ENCODE measurements around the gene WWC1.

The WWC1 gene

DNA sequence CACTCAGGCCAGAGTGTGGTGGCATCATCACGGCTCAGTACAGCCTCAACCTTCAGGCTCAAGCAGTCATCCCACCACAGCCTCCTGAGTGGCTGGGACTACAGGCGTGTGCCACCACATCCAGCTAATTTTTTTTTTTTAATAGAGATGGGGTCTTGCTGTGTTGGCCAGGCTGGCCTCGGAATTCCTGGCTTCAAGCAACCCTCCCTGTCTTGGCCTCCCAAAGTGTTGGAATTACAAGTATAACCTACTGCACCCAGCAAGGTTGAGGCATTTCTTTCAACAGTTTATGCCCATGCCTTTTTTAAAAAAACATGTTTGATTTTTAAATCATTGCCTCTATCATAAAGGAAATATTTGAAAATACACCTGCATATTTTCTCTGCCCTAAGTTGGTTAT lies 197.6 kb downstream of the WWC1 start:
- ATAC-seq (ENCODE audit: low read depth) (no peak), DNase-seq (ENCODE audit: low spot score) (no peak)
- no peak overlapping the region for H3K4me3 ChIP-seq (ENCODE audit: severe bottlenecking)
- H3K27ac ChIP-seq (ENCODE audit: poor library complexity, severe bottlenecking) = no peak overlapping the region
- peaks cover 9% of the 10 kb centered on the region for H3K4me1 ChIP-seq (ENCODE audit: insufficient read depth, poor library complexity, severe bottlenecking)
- H3K36me3 ChIP-seq (ENCODE audit: low read depth) = peaks cover 67% of the 10 kb centered on the region
- TF ChIP-seq, protein P1, sequence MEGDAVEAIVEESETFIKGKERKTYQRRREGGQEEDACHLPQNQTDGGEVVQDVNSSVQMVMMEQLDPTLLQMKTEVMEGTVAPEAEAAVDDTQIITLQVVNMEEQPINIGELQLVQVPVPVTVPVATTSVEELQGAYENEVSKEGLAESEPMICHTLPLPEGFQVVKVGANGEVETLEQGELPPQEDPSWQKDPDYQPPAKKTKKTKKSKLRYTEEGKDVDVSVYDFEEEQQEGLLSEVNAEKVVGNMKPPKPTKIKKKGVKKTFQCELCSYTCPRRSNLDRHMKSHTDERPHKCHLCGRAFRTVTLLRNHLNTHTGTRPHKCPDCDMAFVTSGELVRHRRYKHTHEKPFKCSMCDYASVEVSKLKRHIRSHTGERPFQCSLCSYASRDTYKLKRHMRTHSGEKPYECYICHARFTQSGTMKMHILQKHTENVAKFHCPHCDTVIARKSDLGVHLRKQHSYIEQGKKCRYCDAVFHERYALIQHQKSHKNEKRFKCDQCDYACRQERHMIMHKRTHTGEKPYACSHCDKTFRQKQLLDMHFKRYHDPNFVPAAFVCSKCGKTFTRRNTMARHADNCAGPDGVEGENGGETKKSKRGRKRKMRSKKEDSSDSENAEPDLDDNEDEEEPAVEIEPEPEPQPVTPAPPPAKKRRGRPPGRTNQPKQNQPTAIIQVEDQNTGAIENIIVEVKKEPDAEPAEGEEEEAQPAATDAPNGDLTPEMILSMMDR (IDR thresholded peaks at IDR 0.05; ENCODE audit: poor library complexity, severe bottlenecking) = no peak
- H3K9me3 ChIP-seq (ENCODE audit: severe bottlenecking) = no peaks in the 10 kb centered on the region
- H3K27me3 ChIP-seq (ENCODE audit: insufficient read depth, poor library complexity, severe bottlenecking) = no peaks in the 10 kb centered on the region

DNA sequence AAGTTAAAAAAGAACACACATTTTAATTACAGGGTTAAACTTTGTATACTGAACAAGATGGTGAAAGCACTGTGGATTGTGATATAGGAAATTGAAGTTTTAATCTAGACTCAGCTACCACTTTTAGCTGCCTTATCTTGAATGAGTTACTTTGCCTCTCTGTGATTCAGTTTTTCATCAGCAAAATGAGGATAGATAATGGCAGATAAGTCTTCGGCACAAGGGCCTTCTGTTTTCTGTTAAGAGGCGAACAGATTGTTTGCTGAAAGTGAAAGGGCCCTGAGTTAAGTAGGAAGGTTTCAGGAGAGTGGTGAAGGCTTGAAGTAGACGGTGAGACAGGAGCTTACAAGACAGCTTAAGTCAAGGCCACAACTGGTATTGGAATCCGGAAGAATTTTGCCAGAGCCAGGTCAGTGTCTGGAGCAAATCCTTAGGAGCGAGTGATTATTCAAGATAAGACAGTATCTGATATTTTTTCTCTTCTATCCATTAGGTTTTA lies 202.7 kb downstream of the WWC1 start:
- Histone ChIP-seq H3K4me1 (ENCODE audit: insufficient read depth, poor library complexity, severe bottlenecking) (no peaks in the 10 kb centered on the region), H3K27me3 (ENCODE audit: insufficient read depth, poor library complexity, severe bottlenecking) (no peaks in the 10 kb centered on the region), H3K4me3 (ENCODE audit: severe bottlenecking) (no peak overlapping the region), H3K9me3 (ENCODE audit: severe bottlenecking) (no peaks in the 10 kb centered on the region), H3K36me3 (ENCODE audit: low read depth) (peaks cover 100% of the 10 kb centered on the region), H3K27ac (ENCODE audit: poor library complexity, severe bottlenecking) (no peak overlapping the region)
- DNase-seq (ENCODE audit: low spot score) (no peak), ATAC-seq (ENCODE audit: low read depth) (no peak)
- TF ChIP-seq, protein P1 (IDR thresholded peaks at IDR 0.05; ENCODE audit: poor library complexity, severe bottlenecking) = no peak

DNA sequence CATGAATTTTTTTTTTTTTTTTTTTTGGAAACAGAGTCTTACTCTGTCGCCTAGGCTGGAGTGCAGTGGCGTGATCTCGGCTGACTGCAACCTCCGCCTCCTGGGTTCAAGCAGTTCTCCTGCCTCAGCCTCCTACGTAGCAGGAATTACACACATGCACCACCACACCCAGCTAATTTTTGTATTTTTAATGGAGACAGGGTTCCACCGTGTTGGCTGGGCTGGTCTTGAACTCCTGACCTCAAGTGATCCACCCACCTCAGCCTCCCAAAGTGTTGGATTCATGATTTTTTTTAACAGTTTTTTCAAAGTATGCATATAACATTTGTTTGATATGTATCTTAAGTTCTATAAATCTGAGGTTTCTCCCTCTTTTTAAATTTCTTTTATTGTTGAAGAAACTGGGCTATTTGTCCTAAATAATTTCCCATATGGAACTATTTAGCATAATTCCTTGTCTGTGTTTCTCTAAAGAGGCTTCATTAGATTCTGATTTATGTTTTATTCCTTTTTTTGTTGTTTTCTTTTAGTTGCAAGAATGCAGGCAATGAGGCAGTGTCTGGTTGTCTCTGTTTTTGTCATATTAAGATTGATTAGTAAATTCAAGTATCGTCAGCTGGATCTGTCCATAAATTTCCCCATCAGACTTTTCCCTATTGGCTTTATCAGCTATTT lies 211.3 kb downstream of the WWC1 start:
- Histone ChIP-seq H3K27me3 (ENCODE audit: insufficient read depth, poor library complexity, severe bottlenecking) (no peaks in the 10 kb centered on the region), H3K27ac (ENCODE audit: poor library complexity, severe bottlenecking) (no peak overlapping the region), H3K36me3 (ENCODE audit: low read depth) (peaks cover 95% of the 10 kb centered on the region), H3K4me1 (ENCODE audit: insufficient read depth, poor library complexity, severe bottlenecking) (no peaks in the 10 kb centered on the region), H3K9me3 (ENCODE audit: severe bottlenecking) (no peaks in the 10 kb centered on the region), H3K4me3 (ENCODE audit: severe bottlenecking) (no peak overlapping the region)
- TF ChIP-seq, protein P1 (IDR thresholded peaks at IDR 0.05; ENCODE audit: poor library complexity, severe bottlenecking) = no peak
- ATAC-seq (ENCODE audit: low read depth) = no peak
- no peak for DNase-seq (ENCODE audit: low spot score)

DNA sequence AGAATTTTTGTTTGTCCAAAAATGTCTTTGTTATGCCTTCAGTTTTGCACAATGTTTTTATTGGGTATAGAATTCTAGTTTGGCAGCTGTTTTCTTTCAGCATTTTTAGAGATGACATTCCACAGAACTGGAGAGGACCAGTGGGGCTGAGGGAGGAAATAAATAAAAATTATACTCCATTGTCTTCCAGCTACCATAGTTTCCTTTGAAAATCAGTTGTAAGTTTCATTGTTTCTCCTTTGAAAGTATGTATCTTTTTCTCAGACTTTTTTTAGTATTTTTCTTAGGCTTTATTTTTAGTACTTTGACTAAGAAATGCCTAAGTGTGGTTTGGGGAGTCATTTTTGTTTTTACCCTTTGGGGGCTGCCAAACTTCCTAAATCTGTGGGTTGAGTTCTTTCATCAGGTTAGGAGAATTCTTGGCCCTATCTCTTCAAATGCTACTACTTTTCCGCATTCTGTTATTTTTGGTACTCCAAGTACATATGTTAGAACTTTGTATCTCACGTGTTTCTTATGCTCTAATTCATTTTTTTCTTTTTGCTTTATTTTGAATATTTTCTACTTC lies 222.5 kb downstream of the WWC1 start:
- Histone ChIP-seq H3K27ac (ENCODE audit: poor library complexity, severe bottlenecking) (no peak overlapping the region), H3K4me3 (ENCODE audit: severe bottlenecking) (no peak overlapping the region), H3K4me1 (ENCODE audit: insufficient read depth, poor library complexity, severe bottlenecking) (no peaks in the 10 kb centered on the region), H3K9me3 (ENCODE audit: severe bottlenecking) (peaks cover 3% of the 10 kb centered on the region), H3K27me3 (ENCODE audit: insufficient read depth, poor library complexity, severe bottlenecking) (no peaks in the 10 kb centered on the region), H3K36me3 (ENCODE audit: low read depth) (peaks cover 98% of the 10 kb centered on the region)
- TF ChIP-seq, protein P1 (IDR thresholded peaks at IDR 0.05; ENCODE audit: poor library complexity, severe bottlenecking) = no peak
- DNase-seq (ENCODE audit: low spot score) (no peak), ATAC-seq (ENCODE audit: low read depth) (no peak)

Measured in RWPE2 (cell line).